ENCODE measurements around the gene S100A2.

GRCh38 chr1:153599847-153600246 is 34.2 kb upstream of the S100A2 start:
- TF ChIP-seq CTCF (IDR thresholded peaks at IDR 0.05; ENCODE audit: extremely low read depth in 1 of 2, insufficient read depth in 1 of 2, low read depth in 1 of 2, low read length in 2 of 2) (no peak), FOS (IDR thresholded peaks at IDR 0.05; ENCODE audit: borderline replicate concordance, insufficient read depth, low read length) (no peak)
